HEK293 (cell line): ENCODE data around the gene MRPL39.

ENCODE experiments used
- GLIS1 ChIP-seq: fragments of 450-650 bp; formaldehyde crosslinking; IDR thresholded peaks from 2 replicates; pipeline ENCODE4 v1.5.1; 2016; ENCODE audit warnings: missing biosample characterization, missing genetic modification characterization
- MYNN ChIP-seq: fragments of 450-650 bp; formaldehyde crosslinking; IDR thresholded peaks from 2 replicates; pipeline ENCODE4 v1.5.1; 2016; ENCODE audit warnings: missing biosample characterization, missing genetic modification characterization, borderline replicate concordance
- YY1 ChIP-seq: fragments of 450-650 bp; formaldehyde crosslinking; IDR thresholded peaks from 2 replicates; pipeline ENCODE4 v1.5.1; 2018; ENCODE audit warnings: missing biosample characterization, missing genetic modification characterization
- ZBTB20 ChIP-seq: fragments of 450-650 bp; formaldehyde crosslinking; IDR thresholded peaks from 2 replicates; pipeline ENCODE4 v1.5.1; 2016; ENCODE audit warnings: missing biosample characterization, missing genetic modification characterization
- ZBTB8A ChIP-seq: fragments of 450-650 bp; formaldehyde crosslinking; IDR thresholded peaks from 2 replicates; pipeline ENCODE4 v1.5.1; 2016; ENCODE audit warnings: missing biosample characterization, missing genetic modification characterization
- ZNF140 ChIP-seq: fragments of 450-650 bp; formaldehyde crosslinking; IDR thresholded peaks from 2 replicates; pipeline ENCODE4 v1.5.1; 2016; ENCODE audit warnings: missing biosample characterization, missing genetic modification characterization
- ZNF157 ChIP-seq: fragments of 450-650 bp; formaldehyde crosslinking; IDR thresholded peaks from 2 replicates; pipeline ENCODE4 v1.5.1; 2016; ENCODE audit warnings: missing biosample characterization, missing genetic modification characterization
- ZNF174 ChIP-seq: fragments of 450-650 bp; formaldehyde crosslinking; IDR thresholded peaks from 2 replicates; pipeline ENCODE4 v1.5.0; 2017; ENCODE audit warnings: missing biosample characterization, mild to moderate bottlenecking, missing genetic modification characterization
- ZNF223 ChIP-seq: fragments of 450-650 bp; formaldehyde crosslinking; IDR thresholded peaks from 2 replicates; pipeline ENCODE4 v1.5.1; 2016; ENCODE audit warnings: missing biosample characterization, missing genetic modification characterization
- ZNF335 ChIP-seq: fragments of 450-650 bp; formaldehyde crosslinking; conservative IDR thresholded peaks from 2 replicates; pipeline ENCODE4 v1.5.1; 2016; ENCODE audit warnings: missing biosample characterization, missing genetic modification characterization
- ZNF341 ChIP-seq: fragments of 450-650 bp; formaldehyde crosslinking; IDR thresholded peaks from 2 replicates; pipeline ENCODE4; 2016; ENCODE audit warnings: low read depth, missing biosample characterization, missing genetic modification characterization
- ZNF391 ChIP-seq: fragments of 450-650 bp; formaldehyde crosslinking; IDR thresholded peaks from 2 replicates; pipeline ENCODE4 v1.5.1; 2016; ENCODE audit warnings: low read depth, missing biosample characterization, missing genetic modification characterization, borderline replicate concordance
- ZNF416 ChIP-seq: fragments of 450-650 bp; formaldehyde crosslinking; IDR thresholded peaks from 2 replicates; pipeline ENCODE4 v1.5.1; 2016; ENCODE audit warnings: missing biosample characterization, missing genetic modification characterization
- ZNF555 ChIP-seq: fragments of 450-650 bp; formaldehyde crosslinking; conservative IDR thresholded peaks from 2 replicates; pipeline ENCODE4 v1.5.1; 2017; ENCODE audit warnings: missing biosample characterization, mild to moderate bottlenecking, missing genetic modification characterization, inconsistent platforms
- ZNF560 ChIP-seq: fragments of 450-650 bp; formaldehyde crosslinking; IDR thresholded peaks from 2 replicates; pipeline ENCODE4 v1.5.1; 2017; ENCODE audit warnings: missing biosample characterization, missing genetic modification characterization, borderline replicate concordance
- ZNF701 ChIP-seq: fragments of 450-650 bp; formaldehyde crosslinking; IDR thresholded peaks from 2 replicates; pipeline ENCODE4 v1.5.1; 2016; ENCODE audit warnings: missing biosample characterization, missing genetic modification characterization
- ZNF777 ChIP-seq: fragments of 450-650 bp; formaldehyde crosslinking; IDR thresholded peaks from 2 replicates; pipeline ENCODE4 v1.5.1; 2017; ENCODE audit warnings: missing biosample characterization, missing genetic modification characterization, borderline replicate concordance
- TF ChIP-seq, protein P1 (sequence below): IDR thresholded peaks from 2 replicates; pipeline ENCODE4 v1.6.1; 2011; ENCODE audit warnings: mild to moderate bottlenecking, low read depth, low read length, borderline replicate concordance
- TF ChIP-seq, protein P2 (sequence below): fragments of 450-650 bp; formaldehyde crosslinking; IDR thresholded peaks from 2 replicates; pipeline ENCODE4 v1.5.1; 2016; ENCODE audit warnings: missing biosample characterization, missing genetic modification characterization
- TF ChIP-seq, protein P3 (sequence below): fragments of 450-650 bp; formaldehyde crosslinking; IDR thresholded peaks from 2 replicates; pipeline ENCODE4 v1.5.1; 2017; ENCODE audit warnings: missing biosample characterization, missing genetic modification characterization
- TF ChIP-seq, protein P4 (sequence below): fragments of 450-650 bp; formaldehyde crosslinking; IDR thresholded peaks from 2 replicates; pipeline ENCODE4 v1.5.1; 2016; ENCODE audit warnings: missing biosample characterization, missing genetic modification characterization
- TF ChIP-seq, protein P5 (sequence below): fragments of 450-650 bp; formaldehyde crosslinking; optimal IDR thresholded peaks from 2 replicates; pipeline ENCODE3; 2016; ENCODE audit warnings: missing biosample characterization, mild to moderate bottlenecking, missing genetic modification characterization
- TF ChIP-seq, protein P6 (sequence below): fragments of 450-650 bp; formaldehyde crosslinking; IDR thresholded peaks from 2 replicates; pipeline ENCODE4 v1.5.1; 2016; ENCODE audit warnings: missing biosample characterization, missing genetic modification characterization
- TF ChIP-seq, protein P7 (sequence below): fragments of 450-650 bp; IDR thresholded peaks from 2 replicates; pipeline ENCODE4 v1.5.1; 2018; ENCODE audit warnings: missing biosample characterization, missing genetic modification characterization
- TF ChIP-seq, protein P8 (sequence below): fragments of 450-650 bp; formaldehyde crosslinking; IDR thresholded peaks from 2 replicates; pipeline ENCODE4 v1.5.1; 2016; ENCODE audit warnings: missing biosample characterization, missing genetic modification characterization, low read depth

MRPL39 gene

DNA sequence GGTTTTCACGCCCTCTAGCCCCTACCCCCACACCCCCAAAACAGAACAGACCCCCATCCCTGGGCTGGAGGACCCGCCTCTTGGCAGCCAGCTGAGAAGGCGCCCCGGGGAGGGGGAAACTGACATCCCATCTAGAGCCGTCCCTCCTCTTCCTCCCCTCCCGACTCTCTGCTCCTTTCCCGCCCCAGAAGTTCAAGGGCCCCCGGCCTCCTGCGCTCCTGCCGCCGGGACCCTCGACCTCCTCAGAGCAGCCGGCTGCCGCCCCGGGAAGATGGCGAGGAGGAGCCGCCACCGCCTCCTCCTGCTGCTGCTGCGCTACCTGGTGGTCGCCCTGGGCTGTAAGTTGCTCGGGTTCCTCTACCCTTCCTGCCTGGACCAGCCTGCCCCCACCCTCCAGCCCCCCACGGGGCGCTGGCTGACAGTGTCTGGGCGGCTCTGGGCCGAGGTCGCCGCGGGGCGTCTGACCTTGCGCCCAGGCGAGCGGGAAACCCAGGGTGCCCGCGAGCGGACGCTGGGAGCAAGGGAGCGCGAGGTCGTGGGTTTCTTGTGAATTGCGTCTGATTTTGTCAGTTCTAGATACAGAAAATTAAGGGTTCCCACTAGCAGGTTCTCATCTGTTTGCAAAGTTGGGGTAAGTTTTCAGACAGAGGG lies 32.4 kb upstream of the MRPL39 start (continued):
- TF ChIP-seq, protein P1, sequence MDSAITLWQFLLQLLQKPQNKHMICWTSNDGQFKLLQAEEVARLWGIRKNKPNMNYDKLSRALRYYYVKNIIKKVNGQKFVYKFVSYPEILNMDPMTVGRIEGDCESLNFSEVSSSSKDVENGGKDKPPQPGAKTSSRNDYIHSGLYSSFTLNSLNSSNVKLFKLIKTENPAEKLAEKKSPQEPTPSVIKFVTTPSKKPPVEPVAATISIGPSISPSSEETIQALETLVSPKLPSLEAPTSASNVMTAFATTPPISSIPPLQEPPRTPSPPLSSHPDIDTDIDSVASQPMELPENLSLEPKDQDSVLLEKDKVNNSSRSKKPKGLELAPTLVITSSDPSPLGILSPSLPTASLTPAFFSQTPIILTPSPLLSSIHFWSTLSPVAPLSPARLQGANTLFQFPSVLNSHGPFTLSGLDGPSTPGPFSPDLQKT, result no peak
- TF ChIP-seq ZBTB20 (tag by site-specific recombination) (peak; percentile 63), MYNN (no peak), ZNF140 (no peak), ZNF335 (tag by site-specific recombination) (peak; percentile 88), ZNF174 (no peak), ZNF223 (tag by site-specific recombination) (peak; percentile 89), YY1 (peak; percentile 56), ZNF560 (tag by site-specific recombination) (no peak), ZNF341 (tag by site-specific recombination) (peak; percentile 72), ZNF555 (tag by site-specific recombination) (no peak), ZNF391 (no peak), ZNF416 (tag by site-specific recombination) (no peak), ZNF157 (no peak), ZBTB8A (tag by site-specific recombination) (peak; percentile 83), GLIS1 (tag by site-specific recombination) (peak; percentile 88), ZNF777 (tag by site-specific recombination) (peak; percentile 17), ZNF701 (tag by site-specific recombination) (no peak)
- TF ChIP-seq, protein P2, sequence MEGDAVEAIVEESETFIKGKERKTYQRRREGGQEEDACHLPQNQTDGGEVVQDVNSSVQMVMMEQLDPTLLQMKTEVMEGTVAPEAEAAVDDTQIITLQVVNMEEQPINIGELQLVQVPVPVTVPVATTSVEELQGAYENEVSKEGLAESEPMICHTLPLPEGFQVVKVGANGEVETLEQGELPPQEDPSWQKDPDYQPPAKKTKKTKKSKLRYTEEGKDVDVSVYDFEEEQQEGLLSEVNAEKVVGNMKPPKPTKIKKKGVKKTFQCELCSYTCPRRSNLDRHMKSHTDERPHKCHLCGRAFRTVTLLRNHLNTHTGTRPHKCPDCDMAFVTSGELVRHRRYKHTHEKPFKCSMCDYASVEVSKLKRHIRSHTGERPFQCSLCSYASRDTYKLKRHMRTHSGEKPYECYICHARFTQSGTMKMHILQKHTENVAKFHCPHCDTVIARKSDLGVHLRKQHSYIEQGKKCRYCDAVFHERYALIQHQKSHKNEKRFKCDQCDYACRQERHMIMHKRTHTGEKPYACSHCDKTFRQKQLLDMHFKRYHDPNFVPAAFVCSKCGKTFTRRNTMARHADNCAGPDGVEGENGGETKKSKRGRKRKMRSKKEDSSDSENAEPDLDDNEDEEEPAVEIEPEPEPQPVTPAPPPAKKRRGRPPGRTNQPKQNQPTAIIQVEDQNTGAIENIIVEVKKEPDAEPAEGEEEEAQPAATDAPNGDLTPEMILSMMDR, result peak; percentile 94
- TF ChIP-seq, protein P3, sequence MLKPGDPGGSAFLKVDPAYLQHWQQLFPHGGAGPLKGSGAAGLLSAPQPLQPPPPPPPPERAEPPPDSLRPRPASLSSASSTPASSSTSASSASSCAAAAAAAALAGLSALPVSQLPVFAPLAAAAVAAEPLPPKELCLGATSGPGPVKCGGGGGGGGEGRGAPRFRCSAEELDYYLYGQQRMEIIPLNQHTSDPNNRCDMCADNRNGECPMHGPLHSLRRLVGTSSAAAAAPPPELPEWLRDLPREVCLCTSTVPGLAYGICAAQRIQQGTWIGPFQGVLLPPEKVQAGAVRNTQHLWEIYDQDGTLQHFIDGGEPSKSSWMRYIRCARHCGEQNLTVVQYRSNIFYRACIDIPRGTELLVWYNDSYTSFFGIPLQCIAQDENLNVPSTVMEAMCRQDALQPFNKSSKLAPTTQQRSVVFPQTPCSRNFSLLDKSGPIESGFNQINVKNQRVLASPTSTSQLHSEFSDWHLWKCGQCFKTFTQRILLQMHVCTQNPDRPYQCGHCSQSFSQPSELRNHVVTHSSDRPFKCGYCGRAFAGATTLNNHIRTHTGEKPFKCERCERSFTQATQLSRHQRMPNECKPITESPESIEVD, result no peak
- TF ChIP-seq, protein P4, sequence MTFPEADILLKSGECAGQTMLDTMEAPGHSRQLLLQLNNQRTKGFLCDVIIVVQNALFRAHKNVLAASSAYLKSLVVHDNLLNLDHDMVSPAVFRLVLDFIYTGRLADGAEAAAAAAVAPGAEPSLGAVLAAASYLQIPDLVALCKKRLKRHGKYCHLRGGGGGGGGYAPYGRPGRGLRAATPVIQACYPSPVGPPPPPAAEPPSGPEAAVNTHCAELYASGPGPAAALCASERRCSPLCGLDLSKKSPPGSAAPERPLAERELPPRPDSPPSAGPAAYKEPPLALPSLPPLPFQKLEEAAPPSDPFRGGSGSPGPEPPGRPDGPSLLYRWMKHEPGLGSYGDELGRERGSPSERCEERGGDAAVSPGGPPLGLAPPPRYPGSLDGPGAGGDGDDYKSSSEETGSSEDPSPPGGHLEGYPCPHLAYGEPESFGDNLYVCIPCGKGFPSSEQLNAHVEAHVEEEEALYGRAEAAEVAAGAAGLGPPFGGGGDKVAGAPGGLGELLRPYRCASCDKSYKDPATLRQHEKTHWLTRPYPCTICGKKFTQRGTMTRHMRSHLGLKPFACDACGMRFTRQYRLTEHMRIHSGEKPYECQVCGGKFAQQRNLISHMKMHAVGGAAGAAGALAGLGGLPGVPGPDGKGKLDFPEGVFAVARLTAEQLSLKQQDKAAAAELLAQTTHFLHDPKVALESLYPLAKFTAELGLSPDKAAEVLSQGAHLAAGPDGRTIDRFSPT (tag by site-specific recombination), result peak; percentile 78
- TF ChIP-seq, protein P5, sequence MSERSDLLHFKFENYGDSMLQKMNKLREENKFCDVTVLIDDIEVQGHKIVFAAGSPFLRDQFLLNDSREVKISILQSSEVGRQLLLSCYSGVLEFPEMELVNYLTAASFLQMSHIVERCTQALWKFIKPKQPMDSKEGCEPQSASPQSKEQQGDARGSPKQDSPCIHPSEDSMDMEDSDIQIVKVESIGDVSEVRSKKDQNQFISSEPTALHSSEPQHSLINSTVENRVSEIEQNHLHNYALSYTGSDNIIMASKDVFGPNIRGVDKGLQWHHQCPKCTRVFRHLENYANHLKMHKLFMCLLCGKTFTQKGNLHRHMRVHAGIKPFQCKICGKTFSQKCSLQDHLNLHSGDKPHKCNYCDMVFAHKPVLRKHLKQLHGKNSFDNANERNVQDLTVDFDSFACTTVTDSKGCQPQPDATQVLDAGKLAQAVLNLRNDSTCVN, result peak; percentile 53
- TF ChIP-seq, protein P6, sequence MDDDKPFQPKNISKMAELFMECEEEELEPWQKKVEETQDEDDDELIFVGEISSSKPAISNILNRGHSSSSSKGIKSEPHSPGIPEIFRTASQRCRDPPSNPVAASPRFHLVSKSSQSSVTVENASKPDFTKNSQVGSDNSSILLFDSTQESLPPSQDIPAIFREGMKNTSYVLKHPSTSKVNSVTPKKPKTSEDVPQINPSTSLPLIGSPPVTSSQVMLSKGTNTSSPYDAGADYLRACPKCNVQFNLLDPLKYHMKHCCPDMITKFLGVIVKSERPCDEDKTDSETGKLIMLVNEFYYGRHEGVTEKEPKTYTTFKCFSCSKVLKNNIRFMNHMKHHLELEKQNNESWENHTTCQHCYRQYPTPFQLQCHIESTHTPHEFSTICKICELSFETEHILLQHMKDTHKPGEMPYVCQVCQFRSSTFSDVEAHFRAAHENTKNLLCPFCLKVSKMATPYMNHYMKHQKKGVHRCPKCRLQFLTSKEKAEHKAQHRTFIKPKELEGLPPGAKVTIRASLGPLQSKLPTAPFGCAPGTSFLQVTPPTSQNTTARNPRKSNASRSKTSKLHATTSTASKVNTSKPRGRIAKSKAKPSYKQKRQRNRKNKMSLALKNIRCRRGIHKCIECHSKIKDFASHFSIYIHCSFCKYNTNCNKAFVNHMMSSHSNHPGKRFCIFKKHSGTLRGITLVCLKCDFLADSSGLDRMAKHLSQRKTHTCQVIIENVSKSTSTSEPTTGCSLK (tag by site-specific recombination), result no peak
- TF ChIP-seq, protein P7, sequence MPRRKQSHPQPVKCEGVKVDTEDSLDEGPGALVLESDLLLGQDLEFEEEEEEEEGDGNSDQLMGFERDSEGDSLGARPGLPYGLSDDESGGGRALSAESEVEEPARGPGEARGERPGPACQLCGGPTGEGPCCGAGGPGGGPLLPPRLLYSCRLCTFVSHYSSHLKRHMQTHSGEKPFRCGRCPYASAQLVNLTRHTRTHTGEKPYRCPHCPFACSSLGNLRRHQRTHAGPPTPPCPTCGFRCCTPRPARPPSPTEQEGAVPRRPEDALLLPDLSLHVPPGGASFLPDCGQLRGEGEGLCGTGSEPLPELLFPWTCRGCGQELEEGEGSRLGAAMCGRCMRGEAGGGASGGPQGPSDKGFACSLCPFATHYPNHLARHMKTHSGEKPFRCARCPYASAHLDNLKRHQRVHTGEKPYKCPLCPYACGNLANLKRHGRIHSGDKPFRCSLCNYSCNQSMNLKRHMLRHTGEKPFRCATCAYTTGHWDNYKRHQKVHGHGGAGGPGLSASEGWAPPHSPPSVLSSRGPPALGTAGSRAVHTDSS, result peak; percentile 70
- TF ChIP-seq, protein P8, sequence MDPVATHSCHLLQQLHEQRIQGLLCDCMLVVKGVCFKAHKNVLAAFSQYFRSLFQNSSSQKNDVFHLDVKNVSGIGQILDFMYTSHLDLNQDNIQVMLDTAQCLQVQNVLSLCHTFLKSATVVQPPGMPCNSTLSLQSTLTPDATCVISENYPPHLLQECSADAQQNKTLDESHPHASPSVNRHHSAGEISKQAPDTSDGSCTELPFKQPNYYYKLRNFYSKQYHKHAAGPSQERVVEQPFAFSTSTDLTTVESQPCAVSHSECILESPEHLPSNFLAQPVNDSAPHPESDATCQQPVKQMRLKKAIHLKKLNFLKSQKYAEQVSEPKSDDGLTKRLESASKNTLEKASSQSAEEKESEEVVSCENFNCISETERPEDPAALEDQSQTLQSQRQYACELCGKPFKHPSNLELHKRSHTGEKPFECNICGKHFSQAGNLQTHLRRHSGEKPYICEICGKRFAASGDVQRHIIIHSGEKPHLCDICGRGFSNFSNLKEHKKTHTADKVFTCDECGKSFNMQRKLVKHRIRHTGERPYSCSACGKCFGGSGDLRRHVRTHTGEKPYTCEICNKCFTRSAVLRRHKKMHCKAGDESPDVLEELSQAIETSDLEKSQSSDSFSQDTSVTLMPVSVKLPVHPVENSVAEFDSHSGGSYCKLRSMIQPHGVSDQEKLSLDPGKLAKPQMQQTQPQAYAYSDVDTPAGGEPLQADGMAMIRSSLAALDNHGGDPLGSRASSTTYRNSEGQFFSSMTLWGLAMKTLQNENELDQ, result no peak
